ENCODE data around the gene CMTR1.

DNA sequence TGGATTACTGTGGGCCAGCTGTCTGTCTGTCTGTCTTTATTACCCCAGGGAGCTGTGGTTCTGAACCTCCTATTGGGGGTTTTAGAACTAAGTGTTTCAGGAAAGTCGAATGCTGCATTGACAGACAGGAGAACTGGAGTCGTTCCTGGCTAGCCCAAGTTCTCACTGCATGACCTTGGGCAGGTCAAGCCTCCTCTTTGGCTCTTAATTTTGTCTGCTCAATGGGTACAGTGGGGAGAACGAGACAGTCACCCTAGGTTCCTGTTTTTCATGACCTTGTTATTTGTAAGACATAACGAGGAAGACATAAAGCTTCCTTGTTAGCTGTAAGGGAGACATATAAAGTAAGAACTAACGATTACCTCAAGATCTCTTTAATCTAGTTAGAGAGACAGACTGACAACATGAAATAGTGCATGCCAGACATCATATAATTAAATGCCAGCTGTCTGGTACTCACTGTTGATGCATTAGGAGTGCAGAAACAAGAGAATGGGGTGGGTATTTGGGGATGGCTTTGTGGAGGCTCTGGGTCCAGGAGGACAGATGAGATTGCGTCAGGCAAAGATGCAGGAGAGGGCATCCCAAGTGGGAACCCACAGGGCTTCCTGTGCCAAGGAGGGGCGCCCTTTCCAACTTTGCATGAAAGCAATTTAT is 70.4 kb downstream of the CMTR1 start:
- TF ChIP-seq RAD21 (IDR thresholded peaks at IDR 0.05) (no peak), TAF1 (conservative IDR thresholded peaks at IDR 0.05) (no peak), FOXA1 (IDR thresholded peaks at IDR 0.05) (no peak), YY1 (IDR thresholded peaks at IDR 0.05) (no peak), SP1 (IDR thresholded peaks at IDR 0.05) (no peak), EGR1 (IDR thresholded peaks at IDR 0.05; ENCODE audit: low read depth in 2 of 2) (no peak), FOXA2 (IDR thresholded peaks at IDR 0.05) (no peak)
- TF ChIP-seq, protein P1, sequence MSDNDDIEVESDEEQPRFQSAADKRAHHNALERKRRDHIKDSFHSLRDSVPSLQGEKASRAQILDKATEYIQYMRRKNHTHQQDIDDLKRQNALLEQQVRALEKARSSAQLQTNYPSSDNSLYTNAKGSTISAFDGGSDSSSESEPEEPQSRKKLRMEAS (IDR thresholded peaks at IDR 0.05): no peak
- TF ChIP-seq, protein P2, sequence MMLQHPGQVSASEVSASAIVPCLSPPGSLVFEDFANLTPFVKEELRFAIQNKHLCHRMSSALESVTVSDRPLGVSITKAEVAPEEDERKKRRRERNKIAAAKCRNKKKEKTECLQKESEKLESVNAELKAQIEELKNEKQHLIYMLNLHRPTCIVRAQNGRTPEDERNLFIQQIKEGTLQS (IDR thresholded peaks at IDR 0.05): no peak
- TF ChIP-seq, protein P3, sequence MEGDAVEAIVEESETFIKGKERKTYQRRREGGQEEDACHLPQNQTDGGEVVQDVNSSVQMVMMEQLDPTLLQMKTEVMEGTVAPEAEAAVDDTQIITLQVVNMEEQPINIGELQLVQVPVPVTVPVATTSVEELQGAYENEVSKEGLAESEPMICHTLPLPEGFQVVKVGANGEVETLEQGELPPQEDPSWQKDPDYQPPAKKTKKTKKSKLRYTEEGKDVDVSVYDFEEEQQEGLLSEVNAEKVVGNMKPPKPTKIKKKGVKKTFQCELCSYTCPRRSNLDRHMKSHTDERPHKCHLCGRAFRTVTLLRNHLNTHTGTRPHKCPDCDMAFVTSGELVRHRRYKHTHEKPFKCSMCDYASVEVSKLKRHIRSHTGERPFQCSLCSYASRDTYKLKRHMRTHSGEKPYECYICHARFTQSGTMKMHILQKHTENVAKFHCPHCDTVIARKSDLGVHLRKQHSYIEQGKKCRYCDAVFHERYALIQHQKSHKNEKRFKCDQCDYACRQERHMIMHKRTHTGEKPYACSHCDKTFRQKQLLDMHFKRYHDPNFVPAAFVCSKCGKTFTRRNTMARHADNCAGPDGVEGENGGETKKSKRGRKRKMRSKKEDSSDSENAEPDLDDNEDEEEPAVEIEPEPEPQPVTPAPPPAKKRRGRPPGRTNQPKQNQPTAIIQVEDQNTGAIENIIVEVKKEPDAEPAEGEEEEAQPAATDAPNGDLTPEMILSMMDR (IDR thresholded peaks at IDR 0.05; ENCODE audit: low read depth, low read length, missing input control): no peak
- TF ChIP-seq, protein P4, sequence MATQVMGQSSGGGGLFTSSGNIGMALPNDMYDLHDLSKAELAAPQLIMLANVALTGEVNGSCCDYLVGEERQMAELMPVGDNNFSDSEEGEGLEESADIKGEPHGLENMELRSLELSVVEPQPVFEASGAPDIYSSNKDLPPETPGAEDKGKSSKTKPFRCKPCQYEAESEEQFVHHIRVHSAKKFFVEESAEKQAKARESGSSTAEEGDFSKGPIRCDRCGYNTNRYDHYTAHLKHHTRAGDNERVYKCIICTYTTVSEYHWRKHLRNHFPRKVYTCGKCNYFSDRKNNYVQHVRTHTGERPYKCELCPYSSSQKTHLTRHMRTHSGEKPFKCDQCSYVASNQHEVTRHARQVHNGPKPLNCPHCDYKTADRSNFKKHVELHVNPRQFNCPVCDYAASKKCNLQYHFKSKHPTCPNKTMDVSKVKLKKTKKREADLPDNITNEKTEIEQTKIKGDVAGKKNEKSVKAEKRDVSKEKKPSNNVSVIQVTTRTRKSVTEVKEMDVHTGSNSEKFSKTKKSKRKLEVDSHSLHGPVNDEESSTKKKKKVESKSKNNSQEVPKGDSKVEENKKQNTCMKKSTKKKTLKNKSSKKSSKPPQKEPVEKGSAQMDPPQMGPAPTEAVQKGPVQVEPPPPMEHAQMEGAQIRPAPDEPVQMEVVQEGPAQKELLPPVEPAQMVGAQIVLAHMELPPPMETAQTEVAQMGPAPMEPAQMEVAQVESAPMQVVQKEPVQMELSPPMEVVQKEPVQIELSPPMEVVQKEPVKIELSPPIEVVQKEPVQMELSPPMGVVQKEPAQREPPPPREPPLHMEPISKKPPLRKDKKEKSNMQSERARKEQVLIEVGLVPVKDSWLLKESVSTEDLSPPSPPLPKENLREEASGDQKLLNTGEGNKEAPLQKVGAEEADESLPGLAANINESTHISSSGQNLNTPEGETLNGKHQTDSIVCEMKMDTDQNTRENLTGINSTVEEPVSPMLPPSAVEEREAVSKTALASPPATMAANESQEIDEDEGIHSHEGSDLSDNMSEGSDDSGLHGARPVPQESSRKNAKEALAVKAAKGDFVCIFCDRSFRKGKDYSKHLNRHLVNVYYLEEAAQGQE (IDR thresholded peaks at IDR 0.05): no peak
- TF ChIP-seq, protein P5, sequence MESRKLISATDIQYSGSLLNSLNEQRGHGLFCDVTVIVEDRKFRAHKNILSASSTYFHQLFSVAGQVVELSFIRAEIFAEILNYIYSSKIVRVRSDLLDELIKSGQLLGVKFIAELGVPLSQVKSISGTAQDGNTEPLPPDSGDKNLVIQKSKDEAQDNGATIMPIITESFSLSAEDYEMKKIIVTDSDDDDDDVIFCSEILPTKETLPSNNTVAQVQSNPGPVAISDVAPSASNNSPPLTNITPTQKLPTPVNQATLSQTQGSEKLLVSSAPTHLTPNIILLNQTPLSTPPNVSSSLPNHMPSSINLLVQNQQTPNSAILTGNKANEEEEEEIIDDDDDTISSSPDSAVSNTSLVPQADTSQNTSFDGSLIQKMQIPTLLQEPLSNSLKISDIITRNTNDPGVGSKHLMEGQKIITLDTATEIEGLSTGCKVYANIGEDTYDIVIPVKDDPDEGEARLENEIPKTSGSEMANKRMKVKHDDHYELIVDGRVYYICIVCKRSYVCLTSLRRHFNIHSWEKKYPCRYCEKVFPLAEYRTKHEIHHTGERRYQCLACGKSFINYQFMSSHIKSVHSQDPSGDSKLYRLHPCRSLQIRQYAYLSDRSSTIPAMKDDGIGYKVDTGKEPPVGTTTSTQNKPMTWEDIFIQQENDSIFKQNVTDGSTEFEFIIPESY (IDR thresholded peaks at IDR 0.05): no peak
